Measurements from ENCODE around the gene KDM7A. TPM values are rescaled to one million over a fixed set of nuclear protein-coding genes. Genes with fewer than 3 reads are reported as not detected.

The KDM7A gene
- total RNA-seq, 1 donor from 2014 or later = 25.4 TPM

DNA sequence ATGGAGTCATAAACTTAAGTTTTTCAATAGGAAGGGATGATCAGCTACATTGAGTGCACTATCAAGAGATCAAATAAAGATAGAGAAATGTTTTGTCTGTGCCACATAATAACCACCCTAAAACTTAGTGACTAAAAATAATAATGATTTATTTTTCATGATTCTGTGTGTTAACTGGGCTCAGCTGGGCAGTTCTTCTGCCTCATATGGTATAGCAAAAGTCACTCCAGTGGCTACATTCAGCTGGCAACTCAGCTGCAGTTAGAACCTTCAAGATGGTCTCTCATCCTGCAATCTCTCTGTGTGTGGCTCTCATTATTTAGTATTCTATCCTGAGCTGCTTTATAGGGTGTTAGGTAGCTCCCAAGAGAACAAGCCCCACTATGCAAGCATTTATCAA lies 106.2 kb downstream of the KDM7A start:
- Mint-ChIP-seq H3K27ac (ENCODE audit: unreplicated experiment) (no peak overlapping the region), H3K9me3 (ENCODE audit: unreplicated experiment) (peaks cover 4% of the 10 kb centered on the region), H3K4me3 (ENCODE audit: unreplicated experiment) (no peak overlapping the region), H3K36me3 (ENCODE audit: unreplicated experiment) (peaks cover 19% of the 10 kb centered on the region), H3K4me1 (ENCODE audit: low read depth, unreplicated experiment) (no peaks in the 10 kb centered on the region), H3K27me3 (ENCODE audit: unreplicated experiment) (peaks cover 2% of the 10 kb centered on the region)
- TF ChIP-seq, protein P1, sequence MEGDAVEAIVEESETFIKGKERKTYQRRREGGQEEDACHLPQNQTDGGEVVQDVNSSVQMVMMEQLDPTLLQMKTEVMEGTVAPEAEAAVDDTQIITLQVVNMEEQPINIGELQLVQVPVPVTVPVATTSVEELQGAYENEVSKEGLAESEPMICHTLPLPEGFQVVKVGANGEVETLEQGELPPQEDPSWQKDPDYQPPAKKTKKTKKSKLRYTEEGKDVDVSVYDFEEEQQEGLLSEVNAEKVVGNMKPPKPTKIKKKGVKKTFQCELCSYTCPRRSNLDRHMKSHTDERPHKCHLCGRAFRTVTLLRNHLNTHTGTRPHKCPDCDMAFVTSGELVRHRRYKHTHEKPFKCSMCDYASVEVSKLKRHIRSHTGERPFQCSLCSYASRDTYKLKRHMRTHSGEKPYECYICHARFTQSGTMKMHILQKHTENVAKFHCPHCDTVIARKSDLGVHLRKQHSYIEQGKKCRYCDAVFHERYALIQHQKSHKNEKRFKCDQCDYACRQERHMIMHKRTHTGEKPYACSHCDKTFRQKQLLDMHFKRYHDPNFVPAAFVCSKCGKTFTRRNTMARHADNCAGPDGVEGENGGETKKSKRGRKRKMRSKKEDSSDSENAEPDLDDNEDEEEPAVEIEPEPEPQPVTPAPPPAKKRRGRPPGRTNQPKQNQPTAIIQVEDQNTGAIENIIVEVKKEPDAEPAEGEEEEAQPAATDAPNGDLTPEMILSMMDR (IDR thresholded peaks at IDR 0.05; ENCODE audit: partially characterized antibody, unreplicated experiment) = no peak
- DNase-seq = no peak

DNA sequence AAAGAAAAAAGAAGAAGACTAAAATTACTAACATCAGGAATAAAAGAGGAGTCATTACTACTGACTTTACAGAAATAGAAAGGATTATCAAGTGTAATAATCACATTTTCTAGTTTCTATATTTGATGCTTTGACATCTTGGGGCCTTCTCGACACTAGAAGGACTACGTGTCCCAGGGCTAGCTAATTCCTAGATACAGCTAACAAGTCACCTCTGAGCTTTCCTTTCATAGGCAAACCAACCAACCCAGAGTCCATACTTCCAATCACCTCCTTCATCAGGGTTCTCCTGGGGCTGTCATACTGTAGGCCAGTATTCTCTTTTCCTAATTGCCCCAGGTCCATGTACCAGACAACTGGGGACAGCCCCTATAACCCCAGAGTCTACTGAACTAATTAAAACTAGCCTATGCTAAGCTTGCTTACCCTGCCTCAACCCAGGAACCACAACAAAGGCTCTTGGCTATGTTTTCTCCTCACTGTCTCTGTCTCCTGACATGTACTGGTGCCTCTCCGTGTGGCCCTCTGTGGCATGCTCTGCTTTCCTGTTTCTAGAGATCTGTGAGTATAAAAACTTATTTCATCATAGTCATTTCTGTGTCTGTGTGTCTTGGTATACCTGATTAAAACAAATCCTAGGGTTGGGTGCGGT lies 107.4 kb downstream of the KDM7A start:
- Mint-ChIP-seq H3K9me3 (ENCODE audit: unreplicated experiment) (peaks cover 2% of the 10 kb centered on the region), H3K4me1 (ENCODE audit: low read depth, unreplicated experiment) (no peaks in the 10 kb centered on the region), H3K27me3 (ENCODE audit: unreplicated experiment) (no peaks in the 10 kb centered on the region), H3K4me3 (ENCODE audit: unreplicated experiment) (no peak overlapping the region), H3K36me3 (ENCODE audit: unreplicated experiment) (peaks cover 20% of the 10 kb centered on the region), H3K27ac (ENCODE audit: unreplicated experiment) (no peak overlapping the region)
- TF ChIP-seq, protein P1 (IDR thresholded peaks at IDR 0.05; ENCODE audit: partially characterized antibody, unreplicated experiment) = no peak
- DNase-seq = no peak

DNA sequence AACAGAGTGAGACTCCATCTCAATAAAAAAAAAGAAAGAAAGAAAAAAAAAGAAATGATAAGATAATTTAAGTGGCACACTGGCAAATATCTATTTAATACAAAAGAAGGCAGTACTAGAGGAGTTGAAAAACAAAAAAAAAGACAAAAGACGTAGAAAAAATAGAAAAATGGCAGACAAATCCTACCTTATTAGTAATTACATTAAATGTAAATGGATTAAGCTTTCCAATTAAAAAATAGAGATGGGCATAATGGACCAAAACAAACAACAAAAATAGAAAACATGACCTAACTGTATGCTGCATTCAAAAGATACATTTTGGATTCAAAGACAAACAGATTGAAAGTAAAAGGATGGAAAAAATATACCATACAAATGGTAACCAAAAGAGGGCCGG lies 108.8 kb downstream of the KDM7A start:
- DNase-seq = no peak
- peaks cover 2% of the 10 kb centered on the region for H3K9me3 Mint-ChIP-seq (ENCODE audit: unreplicated experiment)
- peaks cover 4% of the 10 kb centered on the region for H3K27me3 Mint-ChIP-seq (ENCODE audit: unreplicated experiment)
- H3K4me3 Mint-ChIP-seq (ENCODE audit: unreplicated experiment) = no peak overlapping the region
- TF ChIP-seq, protein P1 (IDR thresholded peaks at IDR 0.05; ENCODE audit: partially characterized antibody, unreplicated experiment) = no peak
- peaks cover 20% of the 10 kb centered on the region for H3K36me3 Mint-ChIP-seq (ENCODE audit: unreplicated experiment)
- H3K27ac Mint-ChIP-seq (ENCODE audit: unreplicated experiment) = no peak overlapping the region
- H3K4me1 Mint-ChIP-seq (ENCODE audit: low read depth, unreplicated experiment) = no peaks in the 10 kb centered on the region

DNA sequence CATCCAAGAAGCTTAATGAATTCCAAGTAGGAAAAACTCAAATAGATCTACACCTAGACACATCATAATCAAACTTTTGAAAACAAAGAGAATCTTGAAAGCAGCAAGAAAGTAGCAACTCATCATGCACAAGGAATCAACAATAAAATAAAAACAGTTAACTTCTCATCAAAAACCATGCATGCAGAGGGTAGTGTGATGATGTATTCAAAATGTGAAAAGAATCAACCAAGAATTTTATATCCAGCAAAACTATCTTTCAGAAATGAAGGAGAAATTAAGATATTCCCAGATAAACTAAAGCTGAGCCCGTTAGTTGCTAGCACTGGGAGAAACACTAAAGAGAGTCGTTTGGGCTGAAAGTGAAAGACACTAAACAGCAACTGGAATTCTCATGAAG lies 109.7 kb downstream of the KDM7A start:
- TF ChIP-seq, protein P1 (IDR thresholded peaks at IDR 0.05; ENCODE audit: partially characterized antibody, unreplicated experiment) = no peak
- Mint-ChIP-seq H3K4me1 (ENCODE audit: low read depth, unreplicated experiment) (no peaks in the 10 kb centered on the region), H3K9me3 (ENCODE audit: unreplicated experiment) (peaks cover 2% of the 10 kb centered on the region), H3K27me3 (ENCODE audit: unreplicated experiment) (peaks cover 4% of the 10 kb centered on the region), H3K27ac (ENCODE audit: unreplicated experiment) (no peak overlapping the region), H3K4me3 (ENCODE audit: unreplicated experiment) (no peak overlapping the region), H3K36me3 (ENCODE audit: unreplicated experiment) (peaks cover 20% of the 10 kb centered on the region)
- no peak for DNase-seq

DNA sequence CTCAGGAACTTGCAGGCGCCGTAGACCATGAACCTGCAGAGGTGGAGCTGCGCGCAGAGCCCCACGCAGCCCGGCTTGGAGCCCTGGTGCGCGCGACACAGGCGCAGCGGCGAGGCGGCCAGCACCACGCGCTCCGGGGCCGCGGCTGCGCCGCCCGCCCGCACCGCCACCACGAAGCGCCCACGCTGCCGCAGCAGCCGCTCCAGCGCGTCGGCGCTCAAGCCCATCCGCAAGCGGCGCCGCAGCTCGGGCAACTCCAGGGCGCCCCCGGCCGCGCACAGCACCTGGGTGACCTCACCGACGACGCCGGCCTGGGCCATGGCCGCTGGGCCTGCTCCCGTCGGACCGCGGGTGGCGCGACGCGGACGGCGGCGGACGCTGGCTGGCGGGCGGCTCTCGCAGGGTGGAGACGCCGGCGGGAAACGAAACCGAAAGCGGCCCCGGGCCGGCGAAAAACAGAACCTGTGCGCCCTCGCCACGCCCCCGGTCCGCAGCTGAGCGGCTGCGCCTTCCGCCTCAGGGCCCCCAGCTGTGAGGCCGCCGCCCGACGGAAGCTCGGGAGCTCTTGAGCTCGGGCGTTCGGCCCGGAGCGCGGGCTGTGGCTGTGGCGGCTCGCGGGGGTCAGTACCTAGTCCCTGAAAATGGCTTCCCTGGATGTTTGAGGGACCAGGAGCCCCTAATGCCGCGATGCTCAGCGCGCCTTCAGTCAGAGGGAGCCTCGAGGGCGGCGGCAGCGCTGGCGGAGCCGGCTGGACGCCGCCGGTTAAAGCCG lies 114.1 kb downstream of the KDM7A start, which contains the start of gene PARP12:
Gene PARP12 (minus strand): TSS at position 424 of the 772 bp plus-strand sequence. CDS start 104 bp downstream, at position 320.
- no peaks in the 10 kb centered on the region for H3K4me1 Mint-ChIP-seq (ENCODE audit: low read depth, unreplicated experiment)
- peaks cover 20% of the 10 kb centered on the region for H3K36me3 Mint-ChIP-seq (ENCODE audit: unreplicated experiment)
- H3K27me3 Mint-ChIP-seq (ENCODE audit: unreplicated experiment) = peaks cover 9% of the 10 kb centered on the region
- TF ChIP-seq, protein P1 (IDR thresholded peaks at IDR 0.05; ENCODE audit: partially characterized antibody, unreplicated experiment) = no peak
- H3K9me3 Mint-ChIP-seq (ENCODE audit: unreplicated experiment) = peaks cover 2% of the 10 kb centered on the region
- DNase-seq = peak; percentile 51
- H3K4me3 Mint-ChIP-seq (ENCODE audit: unreplicated experiment) = peak within 1 kb of the TSS; percentile 58
- no peak within 1 kb of the TSS for H3K27ac Mint-ChIP-seq (ENCODE audit: unreplicated experiment)
